ENCODE data around the gene ELOVL2.

The ELOVL2 gene

DNA sequence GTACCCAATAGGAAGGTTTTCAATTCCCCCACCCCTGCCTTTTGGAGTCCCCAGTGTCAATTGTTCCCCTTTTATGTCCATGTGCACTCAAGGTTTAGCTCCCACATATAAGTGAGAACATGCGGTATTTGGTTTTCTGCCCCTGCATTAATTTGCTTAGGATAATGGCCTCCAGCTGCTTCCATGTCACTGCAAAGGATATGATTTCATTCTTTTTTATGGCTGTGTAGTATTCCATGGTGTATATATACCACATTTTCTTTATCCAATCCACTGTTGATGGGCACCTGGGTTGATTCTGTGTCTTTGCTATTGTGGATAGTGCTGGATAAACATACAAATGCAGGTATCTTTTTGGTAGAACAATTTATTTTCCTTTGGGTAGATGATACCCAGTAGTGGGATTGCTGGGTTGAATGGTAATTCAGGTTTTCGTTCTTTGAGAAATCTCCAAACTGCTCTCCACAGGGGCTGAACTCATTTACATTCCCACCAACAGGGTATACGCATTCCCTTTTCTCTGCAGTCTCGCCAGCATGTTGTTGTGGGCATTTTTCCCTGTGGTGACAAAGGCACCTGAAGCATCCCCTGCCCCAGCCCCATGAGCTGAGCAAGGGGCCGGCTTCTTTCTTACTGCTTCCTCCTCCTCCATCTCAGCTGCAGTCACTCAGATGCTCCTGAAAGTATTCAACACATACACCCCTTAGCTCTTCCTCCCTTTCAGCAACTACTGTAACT lies 66.7 kb downstream of the ELOVL2 start:
- DNase-seq, result no peak

DNA sequence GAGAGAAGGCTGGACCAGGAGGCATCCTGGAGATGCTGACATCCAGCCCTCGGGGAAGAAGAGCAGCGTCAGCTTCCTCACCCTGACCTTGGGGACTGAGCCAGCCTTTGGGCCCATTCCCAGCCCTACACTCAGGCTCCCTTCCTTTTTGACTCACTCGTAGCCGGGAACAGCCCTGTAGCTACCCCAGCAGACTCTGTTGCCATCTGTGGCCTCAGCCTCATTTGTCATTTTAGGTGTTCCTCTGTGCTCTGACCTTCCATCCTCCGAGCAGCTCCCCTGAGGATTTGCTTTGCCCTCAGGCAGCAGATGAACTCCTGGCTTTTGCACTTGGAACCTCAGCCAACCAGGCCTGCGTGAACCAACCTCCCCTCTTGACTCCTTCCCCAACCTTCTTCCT lies 67.5 kb downstream of the ELOVL2 start:
- no peak for DNase-seq

DNA sequence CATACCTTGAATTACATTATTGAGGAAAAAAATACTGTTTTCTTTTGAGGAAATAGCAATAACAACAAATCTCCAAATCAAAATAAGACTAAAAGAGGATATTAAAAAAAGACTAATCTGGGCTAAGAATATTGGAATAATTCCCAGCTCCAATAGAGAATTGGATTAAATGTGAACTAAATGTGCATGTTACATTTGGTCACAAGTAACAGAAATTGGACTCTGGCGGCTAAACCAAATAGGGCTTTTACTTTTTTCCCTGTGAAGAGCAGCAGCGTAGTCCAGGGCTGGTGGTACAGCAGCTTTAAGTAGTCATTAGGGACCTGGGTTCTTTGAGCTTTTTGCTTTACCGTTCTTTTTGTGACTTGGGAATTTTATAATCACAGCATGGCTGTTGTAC lies 71.9 kb downstream of the ELOVL2 start:
- DNase-seq, result no peak

DNA sequence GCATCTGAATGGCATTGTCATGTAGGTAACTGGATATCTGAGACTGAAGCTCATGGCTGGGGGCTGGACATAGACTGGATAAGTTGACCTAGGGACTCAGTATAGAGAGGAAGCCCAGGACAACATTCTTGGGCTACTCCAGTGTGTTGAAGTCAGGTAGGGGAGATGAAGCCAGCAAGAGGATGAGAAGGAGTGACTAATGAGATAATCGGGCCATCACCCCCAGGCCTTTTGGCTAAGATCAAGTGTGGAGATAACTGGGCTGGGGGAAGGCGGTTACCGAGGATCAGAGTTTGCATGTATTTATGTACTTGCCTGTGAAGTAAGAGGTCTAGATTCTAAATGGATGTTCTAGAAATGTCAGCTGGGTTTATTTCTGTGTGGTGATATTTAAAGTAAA lies 73.4 kb downstream of the ELOVL2 start:
- DNase-seq, result no peak

DNA sequence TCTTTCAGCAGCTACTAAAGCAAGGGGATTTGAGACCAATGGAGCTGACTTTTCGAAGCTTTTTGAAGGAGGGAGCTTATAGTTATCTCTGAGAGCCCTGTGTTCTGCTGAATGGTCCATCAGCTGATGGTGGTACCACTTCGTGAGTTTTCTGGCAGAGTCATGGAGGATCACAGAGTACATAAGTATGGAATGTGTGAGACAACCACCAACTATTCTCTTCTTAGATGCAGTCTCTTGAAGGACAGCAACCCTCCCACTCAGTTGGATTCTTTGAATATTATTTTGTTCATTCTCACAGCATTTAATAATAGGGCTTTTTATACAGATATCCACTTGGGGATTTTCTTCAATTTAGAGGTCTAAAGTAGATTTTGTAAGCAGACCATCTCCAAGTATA lies 75.3 kb downstream of the ELOVL2 start:
- no peak for DNase-seq

DNA sequence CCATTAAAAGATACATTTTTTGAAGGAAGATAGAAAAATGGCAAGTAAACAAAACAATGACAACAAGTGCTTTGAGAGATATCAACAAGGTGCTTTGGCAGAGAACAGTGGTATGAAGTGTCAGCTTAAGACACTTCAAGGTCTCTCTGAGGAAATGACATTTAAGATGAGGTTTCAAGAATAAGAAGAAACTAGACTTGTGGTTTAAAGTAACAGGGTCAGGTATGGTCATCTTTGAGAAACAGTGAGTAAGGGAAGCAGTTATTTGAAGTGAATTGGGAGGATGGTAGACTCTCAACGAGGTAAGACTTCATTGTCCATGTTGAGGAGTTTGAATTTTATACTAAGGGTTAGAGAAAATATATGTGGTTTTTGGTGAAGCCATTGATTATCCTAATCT lies 79.4 kb downstream of the ELOVL2 start:
- DNase-seq, result no peak

DNA sequence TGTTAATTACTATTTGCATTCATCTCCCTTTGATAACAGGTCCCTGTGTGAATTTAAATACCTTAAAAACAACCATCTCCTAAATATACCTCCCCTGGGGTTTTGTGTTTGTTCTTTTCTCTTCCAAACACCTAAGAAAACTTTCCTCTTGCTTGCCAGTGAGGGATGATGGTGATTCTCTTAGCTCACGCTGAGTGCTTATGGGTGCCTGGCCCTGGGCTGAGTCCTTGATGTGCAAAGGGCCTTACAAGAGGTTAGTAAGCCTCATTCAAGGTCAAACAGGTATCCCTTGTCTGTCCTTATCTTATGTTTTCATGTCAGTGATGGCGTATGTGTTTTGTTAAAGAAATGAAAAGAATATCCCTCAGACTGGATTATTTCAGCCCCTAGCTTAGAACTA lies 81.0 kb downstream of the ELOVL2 start:
- no peak for DNase-seq

DNA sequence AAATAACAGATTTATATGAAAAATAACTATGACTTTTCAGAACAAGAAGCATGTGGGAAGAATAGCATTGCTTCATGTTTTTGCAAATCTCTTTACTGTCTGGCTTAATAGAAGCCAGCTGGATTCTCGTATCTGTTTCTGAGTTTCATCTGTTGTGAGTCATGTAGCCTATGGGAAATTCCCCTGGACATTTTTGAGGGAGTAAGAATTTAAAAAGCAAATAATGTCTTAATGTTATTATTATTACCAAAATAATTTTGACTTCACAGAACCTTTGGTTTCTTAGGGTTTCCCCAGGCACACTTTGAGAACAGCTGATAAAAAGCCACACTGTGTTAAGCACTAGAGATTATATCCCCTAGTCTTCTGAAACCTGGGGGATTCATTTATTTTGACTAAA lies 81.4 kb downstream of the ELOVL2 start:
- peak; percentile 49 for DNase-seq

DNA sequence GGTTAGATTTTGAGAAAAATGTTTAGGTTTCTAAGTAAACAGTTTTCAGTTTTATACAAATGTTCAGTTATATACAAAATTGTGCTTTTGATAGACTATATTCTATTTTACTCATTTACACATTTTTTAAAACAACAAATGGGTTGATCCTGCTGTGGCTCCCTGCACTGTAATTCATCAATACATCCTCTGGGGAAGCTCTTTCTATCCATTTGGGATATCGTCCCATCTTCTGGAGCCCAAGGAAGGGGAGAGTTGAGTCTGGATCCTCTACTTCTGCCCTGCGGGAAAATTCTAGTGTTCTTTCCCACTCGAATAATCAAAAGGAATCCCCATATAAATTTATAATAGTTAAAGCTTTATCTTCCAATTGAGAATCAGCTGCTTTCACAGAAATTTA lies 82.3 kb downstream of the ELOVL2 start:
- DNase-seq, result no peak

DNA sequence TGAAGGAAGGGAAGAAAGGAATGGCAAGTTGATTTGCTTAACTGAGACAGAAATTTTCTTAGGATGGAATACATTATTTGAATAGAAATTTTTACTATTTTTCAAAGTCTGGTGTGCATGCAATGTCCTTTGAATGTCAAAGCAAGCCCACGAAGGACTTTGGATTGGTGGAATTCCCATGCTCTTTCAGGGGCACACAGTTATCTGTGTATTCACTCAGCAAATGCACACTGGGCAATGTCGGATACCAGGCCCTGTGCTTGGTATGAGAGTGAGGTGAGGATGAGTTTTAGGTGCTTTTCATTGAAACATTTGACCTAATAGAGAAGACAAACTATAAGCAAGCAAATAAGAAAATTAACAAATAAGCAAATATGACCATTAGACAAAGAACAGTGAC lies 83.9 kb downstream of the ELOVL2 start:
- no peak for DNase-seq

DNA sequence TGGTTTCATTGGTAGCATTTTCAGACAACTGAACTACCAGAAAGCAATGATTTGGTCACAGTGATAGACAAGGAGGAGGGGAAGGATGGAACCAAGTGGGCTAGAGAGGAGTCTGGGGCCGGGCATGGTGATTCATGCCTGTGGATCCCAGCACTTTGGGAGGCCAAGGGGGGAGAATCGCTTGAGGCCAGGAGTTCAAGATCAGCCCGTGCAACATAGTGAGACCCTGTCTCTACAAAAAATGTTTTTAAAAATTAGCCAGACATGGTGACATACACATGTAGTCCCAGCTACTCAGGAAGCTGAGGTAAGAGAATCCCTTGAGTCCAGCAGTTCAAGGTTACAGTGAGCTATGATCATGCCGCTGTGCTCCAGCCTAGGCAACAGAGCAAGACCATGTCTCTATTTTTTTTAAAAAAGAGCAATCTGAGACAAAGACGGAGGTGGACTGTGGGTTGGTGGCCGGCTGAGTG lies 86.7 kb downstream of the ELOVL2 start:
- no peak for DNase-seq

DNA sequence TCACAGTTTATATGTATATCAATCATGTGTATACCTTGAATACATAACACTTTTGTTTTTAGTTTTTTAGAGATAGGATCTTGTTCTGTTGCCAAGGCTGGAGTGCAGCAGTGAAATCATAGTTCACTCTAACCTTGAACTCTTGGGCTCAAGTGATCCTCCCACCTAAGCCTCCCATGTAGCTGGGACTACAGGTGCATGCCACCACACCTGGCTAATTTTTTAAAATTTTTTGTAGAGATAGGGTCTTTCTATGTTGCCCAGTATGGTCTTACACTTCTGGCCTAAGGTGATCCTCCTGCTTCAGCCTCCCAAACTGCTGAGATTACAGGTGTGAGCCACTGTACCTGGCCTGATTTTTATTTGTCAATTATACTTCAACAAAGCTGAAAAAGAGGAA lies 87.3 kb downstream of the ELOVL2 start:
- no peak for DNase-seq

DNA sequence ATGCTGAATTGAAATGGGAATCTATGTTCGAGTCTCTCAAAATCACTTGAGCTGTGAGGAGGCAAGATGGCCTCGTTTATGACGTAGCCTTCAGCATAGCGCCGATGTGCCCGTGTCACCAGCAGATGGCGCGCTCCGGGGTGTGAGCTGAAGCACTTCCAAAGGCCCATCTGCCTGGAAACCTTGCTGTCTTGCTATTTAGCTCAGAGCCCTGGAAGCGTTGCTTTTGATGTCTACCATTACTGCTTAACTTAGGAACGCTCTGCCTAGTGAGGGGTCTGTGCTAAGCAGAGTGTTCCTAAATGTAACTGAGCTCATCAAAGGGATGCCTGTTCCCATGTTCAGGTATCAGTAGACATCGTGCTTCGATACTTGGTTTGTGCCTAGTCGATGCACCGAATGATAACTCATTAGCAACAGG lies 89.5 kb downstream of the ELOVL2 start:
- DNase-seq, result peak; percentile 65

DNA sequence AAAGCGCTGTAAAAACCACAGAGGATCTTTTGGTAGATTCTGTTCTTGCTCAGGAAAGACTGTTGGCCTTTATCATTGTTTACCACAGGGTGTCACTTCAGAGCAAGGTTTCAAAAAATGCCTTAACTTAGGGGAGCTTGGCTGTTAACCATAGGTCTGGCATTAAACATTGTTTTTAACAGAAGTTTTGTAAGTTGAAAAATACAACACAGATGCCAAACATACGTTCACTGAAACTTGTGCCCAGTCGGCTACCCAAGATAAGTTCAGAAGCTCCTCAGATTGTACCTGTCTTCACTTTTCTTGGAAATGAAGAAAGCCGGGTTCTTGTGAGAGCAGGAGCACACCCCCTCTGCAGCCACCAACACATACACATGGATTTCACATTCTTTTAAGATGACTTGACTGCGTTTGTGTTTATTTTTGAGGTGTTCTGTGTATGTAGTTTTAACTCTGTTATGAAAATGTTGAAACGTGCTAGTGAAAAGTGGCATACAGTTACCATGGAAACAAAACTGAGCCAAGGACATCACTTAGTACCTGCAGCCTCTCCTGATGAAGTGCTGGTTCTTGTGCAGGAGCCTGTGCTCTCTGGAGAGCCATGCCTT lies 92.3 kb downstream of the ELOVL2 start:
- DNase-seq, result peak; percentile 22

DNA sequence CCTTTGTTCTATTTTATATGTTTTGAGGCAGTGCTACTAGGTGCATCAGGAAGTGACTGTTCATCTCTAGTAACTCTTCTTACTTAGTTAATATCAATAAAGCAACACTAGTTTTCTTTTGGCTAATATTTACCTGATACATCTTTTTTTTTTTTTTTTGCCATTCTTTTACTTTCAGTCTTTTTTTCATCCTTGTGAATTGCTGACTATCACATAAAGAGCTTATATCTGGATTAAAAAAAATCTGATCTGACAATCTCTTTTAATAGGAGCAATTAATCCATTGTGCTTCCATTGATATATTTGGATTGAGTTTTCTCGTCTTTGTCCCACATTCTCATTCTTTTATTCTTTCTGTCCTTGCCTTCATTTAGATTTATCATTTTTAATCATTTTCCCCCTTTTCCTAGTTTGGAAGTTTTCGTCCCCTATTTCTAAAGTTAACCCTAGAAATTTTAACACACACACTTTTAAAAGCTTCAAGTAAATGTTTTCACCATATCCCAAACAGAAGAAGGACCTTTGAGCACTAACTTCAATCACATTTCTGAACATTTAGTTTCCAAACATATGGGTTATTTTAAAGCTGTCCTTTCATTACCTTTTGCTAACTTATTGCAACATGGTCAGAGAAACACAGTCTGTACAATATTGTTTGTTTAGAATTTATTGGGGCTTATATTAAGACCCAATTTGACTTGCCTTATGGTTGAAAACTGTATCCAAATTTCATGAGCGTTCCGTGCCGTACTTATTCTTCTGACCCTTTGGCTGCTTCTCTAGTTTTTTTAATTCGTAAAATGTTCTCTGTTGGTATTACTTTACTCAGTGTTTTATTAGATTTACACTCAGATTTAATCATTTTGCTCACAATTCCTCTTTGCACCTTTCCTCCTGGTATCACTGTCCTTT lies 94.3 kb downstream of the ELOVL2 start:
- DNase-seq, result no peak

DNA sequence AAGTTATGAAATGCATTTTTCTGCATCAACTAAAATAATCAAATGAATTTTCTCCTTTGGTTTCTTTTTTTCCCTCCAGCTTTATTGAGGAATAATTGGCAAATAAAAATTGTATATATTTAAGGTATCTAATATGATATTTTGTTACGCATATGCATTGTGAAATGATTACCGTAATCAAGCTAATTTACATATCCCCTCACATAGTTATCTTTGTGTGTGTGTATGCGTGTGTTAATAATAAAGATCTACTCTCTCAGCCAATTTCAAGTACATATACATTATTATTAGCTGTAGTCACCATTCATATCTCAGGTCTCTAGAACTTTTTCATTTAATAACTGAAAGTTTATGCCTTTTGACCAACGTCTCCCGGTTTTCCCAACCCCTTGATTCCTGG lies 96.1 kb downstream of the ELOVL2 start:
- no peak for DNase-seq

DNA sequence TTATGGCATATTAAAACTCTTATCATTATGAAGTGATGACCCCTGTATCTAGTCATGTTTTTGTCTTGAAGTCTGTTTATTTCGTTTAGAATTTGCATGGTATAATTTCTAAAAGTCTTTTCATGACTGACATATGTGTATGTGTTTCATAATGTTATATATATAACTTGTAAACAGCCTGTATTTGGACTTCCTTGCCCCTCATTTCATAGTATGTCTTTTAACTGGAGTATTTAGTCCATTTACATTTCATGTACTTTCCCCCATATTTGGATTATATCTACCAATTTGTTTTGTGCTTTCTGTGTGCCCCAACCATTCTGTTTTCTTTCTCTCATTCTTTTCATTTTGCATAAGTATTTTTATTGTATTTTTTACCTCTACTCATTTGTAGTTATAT lies 98.3 kb downstream of the ELOVL2 start:
- no peak for DNase-seq

DNA sequence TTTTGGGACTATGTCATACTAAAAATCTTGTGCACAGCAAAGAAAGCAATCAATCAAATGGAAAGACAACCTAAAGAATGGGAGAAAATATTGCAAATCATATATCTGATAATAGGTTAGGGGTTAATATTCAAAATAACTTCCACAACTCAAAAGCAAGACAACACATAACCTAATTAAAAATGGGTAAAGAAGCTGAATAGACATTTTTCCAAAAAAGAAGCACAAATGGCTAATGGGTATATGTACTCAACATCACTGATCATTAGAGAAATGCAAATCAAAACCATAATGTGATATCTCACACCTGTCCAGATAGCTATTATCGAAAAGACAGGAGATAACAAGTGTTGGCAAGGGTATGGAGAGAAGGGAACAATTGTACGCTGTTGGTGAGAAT lies 104.3 kb downstream of the ELOVL2 start:
- DNase-seq, result no peak

DNA sequence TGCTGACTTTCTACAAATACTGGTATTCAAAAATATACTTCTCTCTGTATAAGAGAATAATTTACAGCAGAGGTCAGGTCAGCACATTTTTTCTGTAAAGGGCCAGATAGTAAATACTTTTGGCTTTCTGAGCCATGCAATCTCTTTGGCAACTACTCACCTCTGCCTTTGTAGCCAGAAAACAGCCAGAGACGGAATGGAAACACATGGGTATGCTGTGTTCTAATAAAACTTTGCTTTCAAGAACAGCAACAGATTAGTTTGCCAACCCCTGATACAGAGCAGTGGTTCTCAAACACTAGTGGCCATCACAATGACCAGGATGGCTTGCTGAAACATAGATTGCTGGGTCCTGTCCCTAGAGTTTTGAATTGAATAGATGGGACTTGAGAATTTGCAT lies 111.0 kb downstream of the ELOVL2 start:
- DNase-seq, result no peak
